ENCODE results near the gene ICAM5.
A peak's percentile ranks its signal among the peaks of the same experiment; 100 is the strongest.

- TF ChIP-seq POLR2A (IDR thresholded peaks at IDR 0.05) (peak in 1 of 4 donors; percentile 26), CTCF (IDR thresholded peaks at IDR 0.05) (no peak), POLR2AphosphoS5 (IDR thresholded peaks at IDR 0.05) (peak in 1 of 2 donors; percentile 61), EP300 (IDR thresholded peaks at IDR 0.05) (peak in 1 of 4 donors; percentile 53)
Observed at GRCh38 chr19:10268071-10268470, 21.7 kb upstream of the ICAM5 start.

All from upper lobe of left lung (tissue), 4 donors.